ENCODE measurements around the gene PRCD. TPM values are rescaled to one million over a fixed set of nuclear protein-coding genes. Genes with fewer than 3 reads are reported as not detected.
"Not testable (repeated sequence)": the region's sequence is repeated elsewhere in the genome, so short reads cannot be mapped to it uniquely, and the experiment has no call there.

The PRCD gene
- total RNA-seq, 4 donors from 2014 or later: 2.3 to 20.0 (median 3.5) TPM

GRCh38 chr17:76506408-76507345 is 33.2 kb upstream of the PRCD start:
- ATAC-seq (ENCODE audit: low FRiP score): peak; percentile 72
- peak; percentile 93 for DNase-seq (ENCODE audit: low spot score)
- TF ChIP-seq, protein P1, sequence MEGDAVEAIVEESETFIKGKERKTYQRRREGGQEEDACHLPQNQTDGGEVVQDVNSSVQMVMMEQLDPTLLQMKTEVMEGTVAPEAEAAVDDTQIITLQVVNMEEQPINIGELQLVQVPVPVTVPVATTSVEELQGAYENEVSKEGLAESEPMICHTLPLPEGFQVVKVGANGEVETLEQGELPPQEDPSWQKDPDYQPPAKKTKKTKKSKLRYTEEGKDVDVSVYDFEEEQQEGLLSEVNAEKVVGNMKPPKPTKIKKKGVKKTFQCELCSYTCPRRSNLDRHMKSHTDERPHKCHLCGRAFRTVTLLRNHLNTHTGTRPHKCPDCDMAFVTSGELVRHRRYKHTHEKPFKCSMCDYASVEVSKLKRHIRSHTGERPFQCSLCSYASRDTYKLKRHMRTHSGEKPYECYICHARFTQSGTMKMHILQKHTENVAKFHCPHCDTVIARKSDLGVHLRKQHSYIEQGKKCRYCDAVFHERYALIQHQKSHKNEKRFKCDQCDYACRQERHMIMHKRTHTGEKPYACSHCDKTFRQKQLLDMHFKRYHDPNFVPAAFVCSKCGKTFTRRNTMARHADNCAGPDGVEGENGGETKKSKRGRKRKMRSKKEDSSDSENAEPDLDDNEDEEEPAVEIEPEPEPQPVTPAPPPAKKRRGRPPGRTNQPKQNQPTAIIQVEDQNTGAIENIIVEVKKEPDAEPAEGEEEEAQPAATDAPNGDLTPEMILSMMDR (IDR thresholded peaks at IDR 0.05): peak in 2 of 3 donors; percentile 67 to 89

GRCh38 chr17:76508472-76509063 is 31.3 kb upstream of the PRCD start:
- not testable (repeated sequence) for DNase-seq (ENCODE audit: low spot score); ATAC-seq (ENCODE audit: low FRiP score)

GRCh38 chr17:76510831-76511244 is 29.0 kb upstream of the PRCD start:
- DNase-seq (ENCODE audit: low spot score): no peak
- TF ChIP-seq, protein P1 (IDR thresholded peaks at IDR 0.05): no peak
- no peak for ATAC-seq (ENCODE audit: low FRiP score)

GRCh38 chr17:76511668-76512365 is 28.0 kb upstream of the PRCD start:
- no peak for ATAC-seq (ENCODE audit: low FRiP score)
- DNase-seq (ENCODE audit: low spot score): no peak
- TF ChIP-seq, protein P1 (IDR thresholded peaks at IDR 0.05): no peak

DNA sequence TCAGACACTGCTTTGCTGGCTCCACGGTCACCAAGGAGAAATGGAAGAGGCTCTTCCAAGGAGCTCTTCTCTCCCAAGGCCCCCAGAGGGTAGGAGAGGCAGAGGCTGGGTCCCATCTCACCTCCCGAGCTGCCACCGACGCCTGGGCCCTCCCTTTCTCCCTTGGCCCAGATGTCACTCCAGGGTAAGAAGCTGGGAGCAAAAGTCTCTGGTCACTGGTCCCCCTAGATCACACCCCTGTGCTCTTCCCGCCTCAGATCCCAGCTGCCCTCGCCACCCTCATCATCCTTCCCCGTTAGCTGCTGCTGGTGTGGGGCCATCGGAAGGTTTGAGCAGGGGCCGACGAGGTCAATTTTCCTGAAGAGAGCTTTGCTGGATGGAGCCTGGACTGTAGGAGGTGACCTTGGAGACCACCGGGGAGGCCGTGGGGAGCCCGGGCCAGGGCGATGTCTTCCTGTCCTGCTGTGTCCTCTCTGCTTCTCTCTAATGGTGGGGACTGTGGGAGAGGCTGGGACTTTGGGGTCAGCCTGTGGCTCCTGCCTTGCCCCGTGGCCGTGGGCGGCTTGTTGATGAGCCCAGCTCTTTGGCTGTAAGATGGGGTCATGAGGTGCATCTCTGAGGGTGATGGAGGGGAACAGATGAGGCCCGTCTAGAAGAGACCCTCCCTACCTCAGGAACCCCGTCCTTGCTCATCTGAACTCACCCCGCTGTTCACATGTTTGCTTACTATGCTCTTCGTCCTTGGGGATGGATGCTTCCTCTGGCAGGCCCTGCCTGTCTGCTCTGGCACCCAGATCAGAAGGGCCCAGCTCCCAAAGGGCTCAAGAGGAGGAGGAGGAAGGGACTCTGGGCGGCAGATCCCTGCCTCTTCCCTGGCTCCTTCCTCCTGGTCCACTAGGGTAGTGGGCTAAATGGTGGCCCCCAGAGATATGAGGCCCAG is 27.2 kb upstream of the PRCD start:
- TF ChIP-seq, protein P1 (IDR thresholded peaks at IDR 0.05): no peak
- no peak for ATAC-seq (ENCODE audit: low FRiP score)
- DNase-seq (ENCODE audit: low spot score): no peak

DNA sequence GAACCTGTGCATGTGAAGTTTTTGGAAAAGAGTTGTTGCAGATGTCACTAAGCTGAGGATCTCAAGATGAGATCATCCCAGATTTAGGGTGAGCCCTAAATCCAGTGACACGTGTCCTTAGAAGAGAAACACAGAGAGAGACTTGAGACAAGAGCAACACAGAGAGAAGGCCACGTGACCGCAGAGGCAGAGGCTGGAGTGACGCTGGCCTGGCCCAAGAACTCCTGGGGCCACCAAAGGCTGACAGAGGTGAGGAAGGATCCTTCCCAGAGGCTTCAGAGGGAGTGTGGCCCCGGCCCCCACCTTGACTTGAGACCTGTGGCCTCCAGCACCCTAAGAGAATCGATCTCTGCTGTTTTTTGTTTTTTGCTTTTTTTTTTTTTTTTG is 26.5 kb upstream of the PRCD start:
- ATAC-seq (ENCODE audit: low FRiP score): no peak
- no peak for DNase-seq (ENCODE audit: low spot score)

GRCh38 chr17:76514355-76514754 is 25.5 kb upstream of the PRCD start:
- DNase-seq (ENCODE audit: low spot score); ATAC-seq (ENCODE audit: low FRiP score): not testable (repeated sequence)

More for the DNA sequence above, 26.5 kb upstream of the PRCD start:
- TF ChIP-seq, protein P1 (IDR thresholded peaks at IDR 0.05): no peak

All from omental fat pad (tissue), 4 donors.